ENCODE results near the gene ERVW-1.
"Not testable (repeated sequence)": the region's sequence is repeated elsewhere in the genome, so short reads cannot be mapped to it uniquely, and the experiment has no call there.

The ERVW-1 gene

GRCh38 chr7:92466682-92467081 lies 11.1 kb downstream of the ERVW-1 start:
- DNase-seq, result no peak

DNA sequence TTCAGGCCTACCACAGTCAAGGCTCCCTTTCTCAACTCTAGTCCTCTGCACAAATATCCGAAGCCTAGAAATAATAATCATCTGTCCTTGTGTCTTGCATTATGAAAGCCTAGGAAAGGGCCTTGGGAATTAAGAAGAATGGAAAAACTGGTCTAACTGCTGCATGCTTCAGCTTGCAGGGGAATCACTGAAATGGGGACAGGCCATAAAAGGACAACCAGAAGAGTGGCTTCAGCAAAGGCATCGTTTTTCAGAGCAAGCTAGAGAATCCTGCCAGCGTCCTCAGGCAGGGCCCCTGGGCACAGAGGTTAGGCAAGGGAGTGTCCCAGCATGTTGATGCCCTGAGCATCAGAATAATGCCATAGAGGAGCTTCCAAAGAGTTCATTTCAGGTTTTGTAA lies 13.2 kb downstream of the ERVW-1 start:
- no peak for DNase-seq

DNA sequence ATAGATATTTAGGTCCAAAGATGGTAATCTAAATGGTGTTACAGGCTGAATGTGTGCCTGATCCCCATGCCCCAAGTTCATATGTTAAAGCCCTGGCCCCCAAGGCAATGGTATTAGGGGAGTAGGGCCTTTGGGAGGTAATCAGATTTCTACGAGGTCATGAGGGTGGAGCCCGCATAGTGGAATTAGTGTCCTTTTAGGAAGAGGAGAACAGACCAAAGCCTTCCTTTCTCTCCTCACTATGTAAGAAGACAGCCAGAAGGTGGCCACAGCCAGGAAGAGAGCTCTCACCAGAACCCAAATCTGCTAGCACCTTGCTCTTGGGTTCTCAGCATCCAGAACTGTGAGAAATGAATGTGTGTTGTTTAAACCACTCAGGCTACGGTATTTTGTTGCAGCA lies 15.2 kb downstream of the ERVW-1 start:
- DNase-seq, result no peak

- DNase-seq, result peak; percentile 47
Observed at GRCh38 chr7:92461027-92462003, 16.4 kb downstream of the ERVW-1 start.

GRCh38 chr7:92460510-92460909 lies 17.2 kb downstream of the ERVW-1 start:
- no peak for DNase-seq

DNA sequence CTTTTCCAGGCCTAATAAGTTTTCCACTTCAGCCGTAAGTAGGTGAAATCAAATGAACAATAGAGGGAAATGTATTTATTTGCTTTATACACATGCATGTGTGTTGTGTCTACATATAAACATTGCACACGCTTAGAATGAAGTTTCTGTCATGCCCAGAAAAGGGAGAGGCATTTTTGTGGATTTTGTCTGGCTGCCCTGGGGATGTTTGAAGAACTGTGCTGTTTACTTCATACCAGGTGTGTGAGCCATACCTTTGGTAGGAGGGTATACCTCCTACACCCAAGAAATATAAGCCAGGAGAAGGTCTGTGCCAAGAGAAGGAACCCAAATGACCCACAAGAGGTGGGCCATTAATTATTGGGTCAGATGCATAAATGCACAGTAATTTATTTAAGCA lies 17.6 kb downstream of the ERVW-1 start:
- DNase-seq, result no peak

- DNase-seq, result no peak
Observed at GRCh38 chr7:92456236-92456635, 21.5 kb downstream of the ERVW-1 start.

GRCh38 chr7:92451645-92452044 lies 26.1 kb downstream of the ERVW-1 start:
- DNase-seq, result no peak

- DNase-seq, result peak; percentile 69
Observed at GRCh38 chr7:92448205-92448747, 29.5 kb downstream of the ERVW-1 start.

GRCh38 chr7:92447345-92448204 lies 30.2 kb downstream of the ERVW-1 start, which contains the start of gene GATAD1:
TSS of gene GATAD1 (plus strand) at chr7:92447482. CDS start at chr7:92447730, 248 bp downstream.
- DNase-seq, result peak; percentile 92

DNA sequence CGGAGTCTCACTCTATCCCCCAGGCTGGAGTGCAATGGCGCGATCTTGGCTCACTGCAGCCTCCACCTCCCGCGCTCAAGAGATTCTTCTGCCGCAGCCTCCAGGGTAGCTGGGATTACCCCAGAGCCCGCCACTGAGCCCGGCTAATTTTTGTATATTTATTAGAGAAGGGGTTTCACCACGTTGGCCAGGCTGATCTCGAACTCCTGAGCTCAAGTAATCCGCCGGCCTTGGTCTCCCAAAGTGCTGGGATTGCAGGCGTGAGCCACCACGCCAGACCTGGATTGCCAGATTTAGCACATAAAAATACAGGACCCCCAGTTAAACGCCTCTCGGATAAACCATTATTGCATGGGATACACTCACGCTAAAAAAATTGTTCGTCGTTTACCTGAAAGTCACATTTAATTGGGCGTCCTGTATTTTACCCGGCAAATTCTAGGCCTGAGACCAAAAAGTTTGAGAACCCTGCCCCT lies 30.8 kb downstream of the ERVW-1 start:
- no peak for DNase-seq

GRCh38 chr7:92442720-92443119 lies 35.0 kb downstream of the ERVW-1 start:
- not testable (repeated sequence) for DNase-seq

DNA sequence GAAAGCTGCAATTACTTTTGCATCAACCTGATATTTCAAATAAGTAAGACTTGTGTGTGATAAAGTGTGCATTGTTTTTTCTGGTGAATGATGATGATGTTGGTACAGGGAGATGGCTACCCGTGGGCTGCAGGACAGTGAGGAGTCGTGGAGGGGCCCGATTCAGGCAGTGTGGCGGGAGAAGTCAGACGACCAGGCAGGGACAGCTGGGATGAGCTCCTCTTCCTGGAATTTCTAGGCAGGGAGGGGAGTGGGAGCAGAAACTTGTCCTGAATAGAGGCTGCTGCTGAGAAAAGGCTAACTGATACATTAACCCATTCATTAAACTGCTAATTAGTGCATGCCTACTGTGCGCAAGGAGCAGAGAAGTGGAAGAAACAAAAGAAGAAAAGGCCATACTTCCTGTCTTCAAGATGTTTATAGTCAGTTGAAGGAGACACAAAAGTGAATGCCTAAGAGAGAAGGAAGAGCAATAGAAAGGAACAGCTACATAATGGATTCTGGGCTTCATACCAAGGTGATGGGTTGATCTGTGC lies 39.7 kb downstream of the ERVW-1 start:
- no peak for DNase-seq

DNA sequence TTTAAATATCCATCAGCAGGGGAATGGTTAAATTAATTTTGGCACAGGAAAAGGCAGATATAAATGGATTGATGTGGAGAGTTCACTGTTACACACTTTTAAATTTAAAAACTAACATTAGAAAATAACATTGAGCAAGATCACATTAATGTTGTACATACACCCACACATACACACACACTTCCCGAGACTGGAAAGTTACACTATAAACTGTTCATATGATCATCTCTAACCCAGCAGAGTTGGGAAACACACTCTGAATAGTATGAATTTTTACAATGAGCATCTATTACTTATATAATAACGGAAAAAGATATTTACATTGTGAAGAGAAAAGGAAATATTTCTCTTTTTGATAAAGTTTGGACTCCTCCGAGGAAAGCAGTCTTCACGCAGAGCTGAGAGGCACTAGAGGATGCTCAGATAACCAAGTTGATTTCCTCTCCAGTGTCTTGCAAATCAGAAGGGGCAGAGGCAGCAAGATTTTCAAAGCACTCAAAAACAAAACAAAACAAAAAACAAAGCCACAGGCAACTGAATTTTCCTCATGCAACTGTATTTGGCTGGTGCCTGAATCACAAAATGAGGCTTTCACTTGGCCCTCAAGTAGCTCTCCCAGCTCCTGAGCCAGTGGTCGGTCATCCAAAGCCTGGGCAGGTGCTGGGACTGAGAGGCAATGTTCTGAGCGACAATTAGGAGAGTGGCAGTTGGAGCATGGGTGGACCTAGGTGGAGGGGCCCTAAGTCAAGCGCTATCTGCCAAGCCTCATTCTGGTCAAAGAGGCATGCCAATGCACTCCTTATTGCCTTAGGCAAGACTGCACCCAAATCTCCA lies 40.9 kb downstream of the ERVW-1 start:
- DNase-seq, result no peak

DNA sequence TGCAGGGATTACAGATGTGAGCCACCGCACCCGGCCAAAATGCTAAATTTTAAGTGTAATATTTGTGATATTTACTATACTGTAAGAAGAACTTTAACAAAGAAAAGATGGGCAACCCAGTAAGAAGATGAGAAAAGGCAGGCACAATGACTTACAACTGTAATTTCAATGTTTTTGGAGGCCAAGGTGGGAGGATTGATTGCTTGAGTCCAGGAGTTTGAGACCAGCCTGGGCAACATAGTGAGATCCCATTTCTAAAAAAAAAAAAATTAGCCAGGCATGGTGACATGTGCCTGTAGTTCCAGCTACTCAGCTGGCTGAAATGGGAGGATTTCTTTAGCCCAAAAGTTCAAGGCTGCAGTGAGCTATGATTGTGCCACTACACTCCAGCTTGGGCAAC lies 42.2 kb downstream of the ERVW-1 start:
- no peak for DNase-seq

- DNase-seq, result no peak
Observed at GRCh38 chr7:92433019-92433418, 44.7 kb downstream of the ERVW-1 start.

DNA sequence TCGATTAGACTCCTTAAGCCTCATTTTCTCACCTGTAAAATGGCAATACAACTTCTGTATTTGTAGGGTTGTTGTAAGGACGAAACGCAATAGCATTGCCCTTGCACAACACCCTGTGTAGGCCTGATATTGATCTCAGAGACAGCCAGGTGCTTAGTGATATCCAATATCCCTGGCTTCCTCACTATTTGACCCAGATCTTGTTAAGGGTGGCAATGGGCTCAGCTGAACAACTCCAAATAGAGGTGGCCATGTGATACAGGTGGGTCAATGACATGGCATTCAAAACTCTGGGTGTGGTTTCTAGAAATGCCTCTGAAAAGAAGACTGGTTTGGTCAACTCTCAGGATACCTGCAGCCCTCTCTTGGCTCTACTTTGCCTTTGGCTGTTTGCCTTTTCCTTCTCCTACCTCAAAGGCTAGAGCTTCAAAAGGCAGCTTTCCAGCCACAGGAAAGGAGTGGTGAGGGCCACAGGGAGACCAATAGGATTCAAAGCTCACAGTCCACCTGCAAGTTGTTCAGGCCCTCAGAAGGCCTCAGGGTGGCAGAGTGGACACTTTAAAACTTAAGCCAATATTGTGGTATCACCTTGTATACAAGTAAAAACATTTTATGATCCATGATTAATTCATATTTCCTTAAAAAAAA lies 45.3 kb downstream of the ERVW-1 start:
- no peak for DNase-seq

DNA sequence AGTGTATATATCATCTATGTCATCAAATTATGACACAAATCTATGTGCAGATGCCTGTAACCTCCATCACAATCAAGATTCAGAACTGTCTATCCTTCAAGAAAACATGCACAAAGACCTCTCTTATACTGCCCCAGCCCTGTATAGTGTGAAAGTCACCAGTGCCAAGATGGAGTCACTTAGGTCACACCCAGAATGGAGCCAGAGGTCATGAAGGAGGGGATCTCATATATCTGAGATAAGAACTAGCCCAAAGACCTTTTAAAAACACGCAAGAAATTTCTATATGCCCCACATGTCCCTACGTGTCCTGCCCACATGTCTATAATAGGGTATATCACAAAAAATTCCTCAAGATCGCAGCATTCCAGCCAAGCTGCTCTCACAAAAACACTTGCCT lies 50.6 kb downstream of the ERVW-1 start:
- no peak for DNase-seq

DNA sequence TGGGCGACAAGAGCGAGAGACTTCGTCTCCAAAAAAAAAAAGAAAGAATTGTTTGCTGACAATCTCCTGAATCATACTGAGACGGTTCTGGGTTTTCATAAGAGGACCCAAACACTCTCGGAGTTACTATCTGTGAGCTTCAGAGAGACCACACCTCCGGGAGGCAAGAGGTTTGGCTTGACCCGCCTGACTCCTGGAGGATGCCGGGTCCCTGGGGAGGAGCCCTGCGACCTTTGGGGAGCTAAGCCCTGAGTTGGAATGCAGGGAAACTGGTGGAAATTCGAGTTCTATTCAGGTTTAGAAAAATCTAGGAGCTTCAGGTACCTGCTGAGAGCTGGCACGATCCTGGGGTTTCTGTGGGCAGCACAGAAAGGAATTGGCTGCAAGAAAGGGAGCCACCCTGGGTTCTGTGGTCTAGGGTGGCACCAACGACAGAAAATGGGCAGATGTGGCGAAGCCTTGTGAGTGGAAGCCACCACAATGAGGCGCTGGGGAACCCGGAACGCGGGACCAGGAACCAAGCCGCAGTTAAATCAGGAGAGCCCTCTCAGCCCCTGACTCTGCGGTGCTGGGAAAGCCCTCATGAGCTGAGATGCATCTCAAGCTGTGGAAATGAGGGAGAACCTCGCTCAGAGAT lies 52.3 kb downstream of the ERVW-1 start:
- DNase-seq, result peak; percentile 10

DNA sequence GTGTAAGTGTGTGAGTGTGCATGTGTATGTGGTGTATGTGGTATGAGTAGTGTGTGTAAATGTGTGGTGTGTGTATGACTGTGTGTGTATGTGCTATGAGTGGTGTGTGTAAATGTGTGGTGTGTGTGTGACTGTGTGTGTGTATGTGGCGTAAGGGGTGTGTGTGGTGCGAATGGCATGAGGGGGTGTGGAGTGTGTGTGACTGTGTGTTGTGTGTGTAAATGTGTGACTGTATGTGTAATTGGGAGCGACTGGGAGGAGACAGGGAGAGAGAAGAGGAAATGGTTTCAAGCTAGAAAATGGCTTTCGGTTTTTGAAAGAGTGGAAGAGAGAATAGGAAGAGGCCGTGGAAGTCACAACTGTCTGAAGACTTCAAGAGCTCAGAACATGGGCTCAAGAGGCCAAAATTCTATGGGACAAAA lies 54.0 kb downstream of the ERVW-1 start:
- DNase-seq, result no peak

GRCh38 chr7:92422926-92423325 lies 54.8 kb downstream of the ERVW-1 start:
- no peak for DNase-seq
